Fibroblast of pulmonary artery (primary cell): Measurements from ENCODE around the gene TENM3.
A peak's percentile ranks its signal among the peaks of the same experiment; 100 is the strongest.

Source experiments
- DNase-seq: peaks from one replicate; pipeline ENCODE4 v3.0.0-alpha.2; 2010; ENCODE audit warnings: low read depth
- H3K4me3 ChIP-seq: replicated peaks from 2 replicates; pipeline ENCODE4 v1.5.1; 2011; ENCODE audit warnings: low read depth, mild to moderate bottlenecking, control low read depth, low read length, moderate library complexity
- TF ChIP-seq, protein P1 (sequence below): IDR thresholded peaks from 2 replicates; pipeline ENCODE4 v1.5.1; 2011; ENCODE audit warnings: mild to moderate bottlenecking, control low read depth, low read length, inconsistent platforms; ENCODE audit errors: missing control alignments

Gene TENM3

DNA sequence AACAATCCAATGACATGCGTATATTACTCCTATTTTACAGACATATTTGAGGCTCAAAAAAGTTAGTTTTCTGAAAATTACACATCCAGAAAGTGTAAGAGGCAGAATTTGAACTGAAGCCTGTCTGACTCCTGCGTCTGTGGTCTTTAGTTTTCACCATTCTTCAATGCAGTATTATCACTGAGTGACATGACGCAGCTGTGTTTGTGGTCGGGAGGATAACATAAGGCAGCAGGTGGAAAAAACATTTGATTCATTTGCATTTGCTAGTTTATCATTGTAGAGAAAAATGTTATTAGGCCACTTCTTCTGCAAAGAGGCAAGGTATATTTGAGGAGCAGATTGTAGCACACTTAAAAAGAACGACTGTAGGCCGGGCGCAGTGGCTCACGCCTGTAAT is 186.7 kb downstream of the TENM3 start:
- TF ChIP-seq, protein P1, sequence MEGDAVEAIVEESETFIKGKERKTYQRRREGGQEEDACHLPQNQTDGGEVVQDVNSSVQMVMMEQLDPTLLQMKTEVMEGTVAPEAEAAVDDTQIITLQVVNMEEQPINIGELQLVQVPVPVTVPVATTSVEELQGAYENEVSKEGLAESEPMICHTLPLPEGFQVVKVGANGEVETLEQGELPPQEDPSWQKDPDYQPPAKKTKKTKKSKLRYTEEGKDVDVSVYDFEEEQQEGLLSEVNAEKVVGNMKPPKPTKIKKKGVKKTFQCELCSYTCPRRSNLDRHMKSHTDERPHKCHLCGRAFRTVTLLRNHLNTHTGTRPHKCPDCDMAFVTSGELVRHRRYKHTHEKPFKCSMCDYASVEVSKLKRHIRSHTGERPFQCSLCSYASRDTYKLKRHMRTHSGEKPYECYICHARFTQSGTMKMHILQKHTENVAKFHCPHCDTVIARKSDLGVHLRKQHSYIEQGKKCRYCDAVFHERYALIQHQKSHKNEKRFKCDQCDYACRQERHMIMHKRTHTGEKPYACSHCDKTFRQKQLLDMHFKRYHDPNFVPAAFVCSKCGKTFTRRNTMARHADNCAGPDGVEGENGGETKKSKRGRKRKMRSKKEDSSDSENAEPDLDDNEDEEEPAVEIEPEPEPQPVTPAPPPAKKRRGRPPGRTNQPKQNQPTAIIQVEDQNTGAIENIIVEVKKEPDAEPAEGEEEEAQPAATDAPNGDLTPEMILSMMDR, result no peak
- DNase-seq, result no peak
- H3K4me3 ChIP-seq, result no peak overlapping the region

DNA sequence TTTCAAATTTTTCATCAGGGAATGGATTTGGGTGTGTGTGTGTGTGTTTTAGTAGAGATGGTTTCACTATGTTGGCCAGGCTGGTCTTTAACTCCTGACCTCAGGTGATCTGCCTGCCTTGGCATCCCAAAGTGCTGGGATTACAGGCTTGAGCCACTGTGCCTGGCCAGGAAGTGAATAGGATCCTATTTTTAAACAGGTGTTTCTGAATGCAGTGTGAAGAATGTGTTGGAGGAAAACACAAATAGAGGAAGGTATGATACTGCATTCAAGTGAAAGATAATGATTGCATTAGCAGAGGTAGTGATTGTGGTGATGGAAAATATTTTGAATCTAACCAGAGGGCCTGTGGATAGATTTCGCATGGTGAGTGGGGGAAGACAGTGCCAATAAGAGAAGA is 189.6 kb downstream of the TENM3 start:
- TF ChIP-seq, protein P1, result no peak
- no peak for DNase-seq
- no peak overlapping the region for H3K4me3 ChIP-seq

DNA sequence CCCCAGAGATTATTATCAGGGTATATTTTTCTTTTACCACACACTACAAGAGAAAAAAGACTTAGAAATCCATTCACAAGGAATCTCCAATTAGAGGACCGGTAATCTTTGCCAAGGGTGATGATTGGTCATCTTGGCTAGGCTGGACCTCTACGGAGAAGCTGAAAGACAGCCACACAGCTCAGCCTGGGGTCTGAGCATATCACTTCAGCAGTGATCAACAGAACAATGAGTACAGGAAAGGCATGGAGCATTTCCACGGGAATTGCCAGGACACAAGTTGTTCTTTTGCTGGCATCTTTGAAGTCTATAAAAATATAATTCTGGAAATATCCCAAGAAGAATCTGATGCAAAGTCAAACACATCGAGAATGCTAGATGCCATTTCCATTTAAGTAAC is 191.5 kb downstream of the TENM3 start:
- H3K4me3 ChIP-seq, result no peak overlapping the region
- TF ChIP-seq, protein P1, result no peak
- no peak for DNase-seq

DNA sequence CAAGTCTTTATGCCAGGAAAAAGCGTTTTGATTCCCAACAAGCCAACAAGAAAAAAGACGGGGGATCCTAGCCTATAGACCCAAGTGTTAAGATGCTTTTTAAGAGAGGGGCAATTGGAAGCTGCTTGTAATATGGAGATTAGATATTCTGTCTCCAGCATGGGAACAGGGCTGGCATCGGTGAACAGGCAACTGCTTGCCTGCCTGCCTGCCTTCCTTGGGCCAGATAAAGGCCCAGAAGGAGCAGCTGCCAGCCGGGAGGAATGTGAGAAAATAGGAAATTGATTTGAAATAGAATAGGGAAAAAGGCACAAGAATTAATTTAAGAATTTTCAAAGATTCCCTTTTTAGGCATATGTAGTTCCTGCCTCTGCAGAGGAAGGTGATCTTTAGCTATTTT is 192.2 kb downstream of the TENM3 start:
- TF ChIP-seq, protein P1, result no peak
- H3K4me3 ChIP-seq, result no peak overlapping the region

DNA sequence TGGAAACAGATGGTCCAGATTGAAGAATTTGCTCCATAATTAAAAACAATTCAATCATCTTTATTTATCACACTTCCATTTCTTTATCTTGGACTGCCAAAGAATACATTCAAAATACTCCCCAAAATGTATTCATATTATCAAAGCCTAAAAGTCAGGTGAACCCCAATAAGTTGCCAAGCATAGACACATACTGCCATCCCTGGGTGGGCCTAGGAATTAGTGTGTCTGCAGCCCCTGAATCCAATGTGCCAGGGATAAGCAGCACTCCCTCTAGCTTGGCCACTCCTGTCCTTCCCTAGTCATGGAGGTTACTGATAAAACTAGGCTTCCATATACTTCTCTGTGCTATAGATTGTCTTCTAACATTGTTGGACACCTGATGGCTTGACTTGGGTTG is 199.9 kb downstream of the TENM3 start:
- DNase-seq, result no peak
- TF ChIP-seq, protein P1, result no peak
- no peak overlapping the region for H3K4me3 ChIP-seq

More for the DNA sequence above, 192.2 kb downstream of the TENM3 start:
- no peak for DNase-seq

DNA sequence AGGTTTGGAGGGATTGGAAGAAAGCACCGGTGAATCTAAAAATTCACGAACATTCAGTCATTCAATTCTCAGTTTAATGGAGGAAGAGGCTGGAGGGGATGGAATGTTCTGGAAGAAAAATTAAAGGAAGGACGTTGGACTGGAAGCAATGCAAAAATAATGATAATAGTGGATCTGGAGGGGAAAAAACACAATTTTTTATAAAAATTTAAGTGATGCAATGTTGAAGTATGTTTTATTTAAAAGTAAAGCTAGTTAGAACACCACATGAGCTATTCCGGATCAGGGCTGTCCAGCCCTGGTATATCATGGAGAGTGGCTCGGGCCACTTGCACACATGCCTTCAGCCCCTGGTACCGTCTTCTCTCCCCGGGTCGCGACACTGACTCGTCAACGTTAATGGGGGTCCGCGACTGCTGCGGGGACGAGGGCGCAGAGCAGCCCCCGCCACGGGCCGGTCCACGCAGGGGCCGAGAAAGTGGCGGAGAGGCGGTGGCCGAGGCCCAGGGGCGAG is 204.6 kb downstream of the TENM3 start:
- TF ChIP-seq, protein P1, result no peak
- H3K4me3 ChIP-seq, result peak overlapping the region; percentile 61
- no peak for DNase-seq
